HG03095 (cell line): ENCODE data around the gene OR13C5.
"Not testable (repeated sequence)": the region's sequence is repeated elsewhere in the genome, so short reads cannot be mapped to it uniquely, and the experiment has no call there.

Source experiments
- ATAC-seq: cut with Tn5 transposase; IDR thresholded peaks from one replicate; pipeline ENCODE4 v1.9.1; 2021; ENCODE audit warnings: moderate library complexity; ENCODE audit not compliant: unreplicated experiment

Gene OR13C5, protein sequence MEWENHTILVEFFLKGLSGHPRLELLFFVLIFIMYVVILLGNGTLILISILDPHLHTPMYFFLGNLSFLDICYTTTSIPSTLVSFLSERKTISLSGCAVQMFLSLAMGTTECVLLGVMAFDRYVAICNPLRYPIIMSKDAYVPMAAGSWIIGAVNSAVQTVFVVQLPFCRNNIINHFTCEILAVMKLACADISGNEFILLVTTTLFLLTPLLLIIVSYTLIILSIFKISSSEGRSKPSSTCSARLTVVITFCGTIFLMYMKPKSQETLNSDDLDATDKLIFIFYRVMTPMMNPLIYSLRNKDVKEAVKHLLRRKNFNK

DNA sequence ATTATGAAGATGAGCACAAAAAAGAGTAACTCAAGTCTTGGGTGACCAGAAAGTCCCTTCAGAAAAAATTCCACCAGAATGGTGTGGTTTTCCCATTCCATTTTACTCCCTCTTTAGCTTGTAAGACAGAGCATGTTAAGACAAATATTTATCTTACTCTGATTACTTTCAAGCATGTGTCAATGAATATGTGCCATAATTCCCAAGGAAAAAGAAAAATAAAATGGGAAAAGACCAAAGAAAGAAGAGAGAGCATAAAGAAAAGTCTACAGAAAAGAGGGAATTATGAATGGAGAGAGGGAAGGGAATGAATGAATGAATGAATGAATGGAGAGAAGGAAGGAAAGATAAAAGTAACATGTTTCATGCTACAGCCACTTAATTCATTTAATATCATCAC, at the start of gene OR13C5:
TSS of gene OR13C5 (minus strand) at position 101 of the 400 bp plus-strand sequence. CDS start at position 101, 0 bp downstream.
- not testable (repeated sequence) for ATAC-seq

DNA sequence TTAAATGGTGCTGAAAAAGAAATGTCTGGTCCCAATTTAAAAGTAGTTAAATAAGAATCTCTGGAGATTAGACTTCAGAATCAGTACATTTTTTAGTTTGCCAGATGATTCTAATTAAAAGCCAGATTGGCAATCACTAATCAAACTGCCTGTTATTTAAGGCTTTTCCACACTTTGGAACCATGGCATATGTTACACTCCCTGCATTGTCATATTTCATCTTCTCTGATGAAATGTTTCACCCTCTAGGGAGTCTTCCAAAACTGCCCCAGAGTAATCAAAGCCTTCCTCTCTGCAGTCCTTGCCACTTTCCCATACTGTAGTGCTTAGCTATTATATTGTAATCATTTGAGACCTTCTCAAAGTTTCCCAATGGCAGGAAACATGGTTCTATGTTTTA, 36.2 kb upstream of the OR13C5 start:
- ATAC-seq: no peak

DNA sequence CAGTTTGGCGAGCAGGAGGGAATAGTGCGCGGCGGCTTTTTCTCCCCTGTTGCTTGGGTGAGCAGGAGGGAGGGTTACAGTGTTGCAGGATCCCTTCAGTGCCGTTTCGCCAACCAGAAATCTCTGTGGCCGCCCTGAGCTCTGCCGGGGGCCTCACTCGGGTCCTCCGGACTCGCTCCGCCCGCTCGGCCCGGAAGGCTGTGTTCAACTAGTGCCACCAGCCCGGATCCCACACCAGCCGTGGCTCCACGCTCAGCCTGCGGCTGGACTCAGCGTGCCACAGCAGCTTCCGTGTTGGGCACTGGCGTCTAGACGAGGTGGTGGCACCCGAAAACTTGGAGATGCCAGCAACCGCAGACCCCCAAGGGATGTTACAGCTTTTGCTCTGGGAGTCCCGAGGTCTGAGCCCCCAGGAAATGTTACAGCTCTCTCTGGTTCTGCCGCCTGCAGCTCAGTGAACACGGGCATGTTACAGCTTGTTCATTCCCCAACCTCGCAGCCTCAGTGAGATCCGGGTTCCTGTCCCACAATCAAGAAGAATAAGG, 34.8 kb upstream of the OR13C5 start:
- ATAC-seq: no peak

DNA sequence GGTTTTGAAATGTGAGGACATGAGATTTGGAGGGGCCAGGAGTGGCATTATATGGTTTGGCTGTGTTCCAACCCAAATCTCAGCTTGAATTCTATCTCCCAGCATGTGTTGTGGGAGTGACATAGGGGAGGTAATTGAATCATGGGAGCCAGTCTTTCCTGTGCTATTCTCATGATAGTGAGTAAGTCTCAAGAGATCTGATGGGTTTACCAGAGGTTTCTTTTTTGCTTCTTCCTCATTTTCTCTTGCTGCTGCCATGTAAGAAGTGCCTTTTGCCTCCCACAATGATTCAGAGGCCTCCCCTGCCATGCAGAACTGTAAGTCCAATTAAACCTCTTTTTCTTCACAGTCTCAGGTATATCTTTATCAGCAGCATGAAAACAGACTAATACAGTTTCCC, 26.8 kb upstream of the OR13C5 start:
- ATAC-seq: not testable (repeated sequence)

DNA sequence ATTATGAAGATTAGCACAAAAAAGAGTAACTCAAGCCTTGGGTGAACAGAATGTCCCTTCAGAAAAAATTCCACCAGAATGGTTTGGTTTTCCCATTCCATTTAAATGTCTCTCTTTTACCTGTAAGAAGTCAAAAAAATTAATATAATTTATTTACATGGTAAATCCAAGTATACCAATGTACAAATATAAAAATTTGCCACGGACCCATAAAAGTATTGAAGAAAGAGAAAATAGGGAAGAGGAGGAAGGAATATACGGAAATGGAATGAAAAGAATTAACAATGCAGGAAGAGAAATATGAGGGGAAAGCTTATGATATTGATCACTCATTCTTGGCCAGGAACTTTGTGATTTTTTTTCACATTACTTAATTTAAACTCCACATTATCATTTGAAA, 18.9 kb upstream of the OR13C5 start, which contains the start of gene OR13C9:
TSS of gene OR13C9 (minus strand) at position 101 of the 400 bp plus-strand sequence. CDS start at position 101, 0 bp downstream.
- no peak for ATAC-seq

DNA sequence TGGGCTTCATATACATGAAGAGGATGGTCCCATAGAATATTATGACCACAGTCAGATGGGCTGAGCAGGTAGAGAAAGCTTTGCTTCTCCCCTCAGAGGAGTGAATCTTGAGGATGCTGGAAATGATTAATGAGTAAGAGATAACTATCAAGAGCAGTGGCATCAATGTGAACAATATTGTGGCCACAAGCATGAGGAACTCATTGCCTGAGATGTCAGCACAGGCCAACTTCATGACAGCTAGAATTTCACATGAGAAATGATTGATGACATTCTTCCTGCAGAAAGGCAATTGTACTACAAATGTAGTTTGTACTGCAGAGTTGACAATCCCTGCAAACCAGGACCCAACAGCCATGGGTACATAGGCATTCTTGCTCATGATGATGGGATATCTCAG, 18.2 kb upstream of the OR13C5 start:
- ATAC-seq: no peak

DNA sequence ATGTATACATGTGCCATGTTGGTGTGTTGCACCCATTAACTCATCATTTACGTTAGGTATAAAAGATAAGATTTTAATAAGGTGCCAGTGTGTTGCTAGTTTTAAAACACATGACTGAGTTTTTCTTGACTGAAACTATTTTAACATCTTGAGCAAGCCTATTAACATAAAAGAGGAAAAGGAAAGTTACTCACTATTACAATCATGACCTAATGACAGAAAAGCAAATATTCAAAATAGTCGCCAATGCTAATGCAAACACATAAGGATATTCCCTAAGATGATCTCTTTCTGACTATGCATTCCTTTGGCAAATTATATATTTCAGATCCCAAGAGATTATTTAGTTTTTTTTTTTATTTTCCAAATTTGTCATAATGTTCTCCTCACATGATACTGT, 12.0 kb upstream of the OR13C5 start:
- ATAC-seq: no peak

DNA sequence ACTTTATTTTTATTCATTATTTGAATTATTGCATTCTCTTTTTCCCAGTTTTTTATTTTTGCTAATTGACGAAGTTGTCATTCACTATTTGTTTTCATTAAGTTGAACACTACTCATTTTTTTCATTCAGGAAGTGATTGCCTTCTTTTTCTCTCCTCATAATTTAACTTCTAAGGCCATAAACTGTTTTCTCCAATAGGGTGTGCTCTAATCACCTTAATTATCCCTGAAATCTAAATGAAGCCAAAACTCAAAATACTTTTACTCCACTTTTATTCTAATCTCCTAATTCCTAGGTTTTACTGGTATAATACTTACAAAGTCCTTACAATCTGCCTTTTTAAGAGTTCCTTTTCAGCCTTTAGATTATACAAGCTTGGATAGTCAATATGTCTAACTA, 9.1 kb upstream of the OR13C5 start:
- ATAC-seq: no peak

DNA sequence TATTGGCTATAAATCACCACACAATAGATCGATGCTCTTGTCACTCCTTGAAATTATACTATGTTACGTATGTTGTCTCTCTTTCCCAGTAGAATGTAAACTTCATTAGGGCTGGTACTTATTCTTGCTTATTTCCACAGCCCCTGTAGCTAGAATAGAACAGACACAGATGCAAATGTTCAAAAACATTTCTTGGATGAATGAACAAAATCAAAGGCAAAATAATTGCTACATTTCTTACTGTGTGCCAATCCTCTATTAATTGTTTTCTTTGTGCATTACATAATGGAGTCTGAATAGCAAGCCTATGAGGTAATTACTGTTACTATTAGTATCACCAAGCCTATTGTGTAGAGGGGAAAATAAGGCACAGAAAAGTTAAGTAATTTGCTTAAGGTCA, 6.9 kb upstream of the OR13C5 start:
- no peak for ATAC-seq

DNA sequence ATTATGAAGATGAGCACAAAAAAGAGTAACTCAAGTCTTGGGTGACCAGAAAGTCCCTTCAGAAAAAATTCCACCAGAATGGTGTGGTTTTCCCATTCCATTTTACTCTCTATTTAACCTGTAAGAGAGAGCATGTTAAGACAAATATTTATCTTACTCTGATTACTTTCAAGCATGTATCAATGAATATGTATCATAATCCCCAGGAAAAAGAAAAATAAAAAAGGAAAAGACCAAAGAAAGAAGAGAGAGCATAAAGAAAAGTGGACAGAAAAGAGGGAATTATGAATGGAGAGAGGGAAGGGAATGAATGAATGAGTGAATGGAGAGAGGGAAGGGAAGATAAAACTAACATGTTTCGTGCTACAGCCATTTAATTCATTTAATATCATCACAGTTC, 6.3 kb upstream of the OR13C5 start, which contains the start of gene OR13C2:
TSS of gene OR13C2 (minus strand) at position 101 of the 400 bp plus-strand sequence. CDS start at position 101, 0 bp downstream.
- not testable (repeated sequence) for ATAC-seq

DNA sequence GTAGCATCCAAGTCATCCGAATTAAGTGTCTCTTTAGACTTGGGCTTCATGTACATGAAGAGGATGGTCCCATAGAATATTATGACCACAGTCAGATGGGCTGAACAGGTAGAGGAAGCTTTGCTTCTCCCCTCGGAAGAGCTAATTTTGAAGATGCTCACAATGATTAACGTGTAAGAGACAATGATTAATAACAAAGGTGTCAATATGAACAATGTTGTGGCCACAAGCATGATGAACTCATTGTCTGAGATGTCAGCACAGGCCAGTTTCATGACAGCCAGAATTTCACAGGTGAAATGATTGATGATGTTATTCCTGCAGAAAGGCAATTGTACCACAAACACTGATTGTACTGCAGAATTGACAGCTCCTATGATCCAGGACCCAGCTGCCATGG, 5.6 kb upstream of the OR13C5 start:
- ATAC-seq: no peak

DNA sequence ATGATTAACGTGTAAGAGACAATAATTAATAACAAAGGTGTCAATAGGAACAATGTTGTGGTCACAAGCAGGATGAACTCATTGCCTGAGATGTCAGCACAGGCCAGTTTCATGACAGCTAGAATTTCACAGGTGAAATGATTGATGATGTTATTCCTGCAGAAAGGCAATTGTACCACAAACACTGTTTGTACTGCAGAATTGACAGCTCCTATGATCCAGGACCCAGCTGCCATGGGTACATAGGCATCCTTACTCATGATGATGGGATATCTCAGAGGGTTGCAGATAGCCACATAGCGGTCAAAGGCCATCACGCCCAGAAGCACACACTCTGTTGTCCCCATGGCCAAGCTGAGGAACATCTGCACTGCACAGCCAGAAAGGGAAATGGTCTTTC, 464 bp downstream of the OR13C5 start:
- not testable (repeated sequence) for ATAC-seq

DNA sequence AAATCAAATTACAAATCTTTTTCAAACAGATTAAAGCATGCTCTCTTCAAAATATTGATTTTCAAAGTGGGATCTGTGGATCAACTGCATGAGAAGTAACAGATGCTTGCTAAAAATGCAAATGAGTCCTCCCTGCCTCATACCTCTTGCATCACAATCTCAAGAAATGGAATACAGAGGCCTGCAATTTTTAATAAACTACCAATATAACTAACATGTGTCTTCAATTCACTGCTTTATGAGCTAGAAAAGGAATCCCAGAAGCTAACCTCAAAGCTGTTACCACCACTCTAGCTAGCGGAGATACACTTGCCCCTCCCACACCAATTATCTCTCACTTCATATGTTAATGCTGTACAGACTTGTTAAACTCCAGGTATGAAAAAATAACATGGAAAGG, 9.6 kb downstream of the OR13C5 start:
- ATAC-seq: no peak

DNA sequence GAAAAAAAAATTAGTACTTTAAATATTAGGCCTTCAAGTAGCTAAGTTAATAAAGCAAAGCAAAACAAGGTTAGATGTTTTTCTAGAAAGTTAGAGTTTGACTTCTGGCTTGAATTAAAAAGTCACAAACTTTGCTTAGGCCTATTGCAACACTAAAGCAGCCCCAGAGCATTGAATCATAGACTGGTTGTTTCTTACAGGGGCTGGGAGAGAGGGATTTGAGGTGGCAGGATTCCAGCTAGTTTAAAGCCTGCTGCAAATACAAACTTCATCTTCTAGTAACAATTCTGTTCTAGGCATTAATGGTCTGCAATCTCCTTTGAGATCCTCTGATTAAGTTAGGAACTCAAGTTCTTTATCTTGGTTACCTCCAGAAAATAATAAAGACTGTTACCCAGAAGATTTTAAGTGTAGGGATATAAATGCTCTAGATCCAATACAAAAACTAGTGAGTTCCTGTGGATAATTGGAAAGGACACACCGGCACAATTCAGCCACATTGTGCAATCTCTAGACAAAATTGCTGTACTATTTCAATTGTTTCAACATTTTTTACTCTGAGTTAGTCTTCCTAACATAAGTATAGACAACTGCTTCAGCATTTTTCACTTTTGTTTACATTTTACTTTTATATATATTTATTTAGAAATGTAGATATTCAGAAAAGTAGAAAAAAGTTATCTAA, 12.6 kb downstream of the OR13C5 start:
- ATAC-seq: no peak

DNA sequence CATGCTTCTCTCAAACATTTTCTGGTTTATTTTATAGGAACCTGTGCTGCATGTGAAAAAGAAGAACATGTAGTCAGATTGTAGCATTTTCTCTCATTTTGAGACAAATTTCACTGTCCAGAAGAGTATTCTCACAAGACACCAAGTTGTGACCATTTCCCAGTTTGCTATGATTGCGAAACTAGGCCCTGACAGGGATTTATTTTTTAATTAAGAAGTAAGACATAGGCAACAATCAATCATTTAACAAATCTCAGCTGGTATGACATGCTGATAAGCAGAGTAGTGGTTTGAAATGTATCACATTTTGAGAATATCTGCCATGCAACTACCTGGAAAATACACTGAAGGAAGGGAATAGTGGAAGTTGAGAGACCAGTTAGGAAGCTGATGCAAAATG, 18.7 kb downstream of the OR13C5 start:
- no peak for ATAC-seq

DNA sequence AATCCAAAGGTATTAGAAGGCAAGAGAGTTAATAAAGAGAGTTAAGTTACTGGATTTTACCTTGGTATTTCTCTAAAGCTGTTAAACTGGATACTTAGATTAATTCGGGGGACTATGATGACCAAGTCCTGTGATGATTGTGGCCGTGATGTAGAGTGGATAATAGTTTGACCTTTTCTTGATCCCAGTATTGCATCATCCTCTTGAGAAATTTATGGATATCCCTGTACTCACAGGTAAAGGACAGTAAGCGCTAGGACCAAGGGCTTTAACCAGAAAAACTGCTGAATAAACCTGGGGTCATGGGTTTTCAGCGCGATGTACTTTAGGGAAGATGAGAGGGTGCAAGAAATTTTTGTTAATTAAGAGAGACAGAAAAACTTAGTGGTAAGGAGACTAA, 21.9 kb downstream of the OR13C5 start:
- no peak for ATAC-seq

DNA sequence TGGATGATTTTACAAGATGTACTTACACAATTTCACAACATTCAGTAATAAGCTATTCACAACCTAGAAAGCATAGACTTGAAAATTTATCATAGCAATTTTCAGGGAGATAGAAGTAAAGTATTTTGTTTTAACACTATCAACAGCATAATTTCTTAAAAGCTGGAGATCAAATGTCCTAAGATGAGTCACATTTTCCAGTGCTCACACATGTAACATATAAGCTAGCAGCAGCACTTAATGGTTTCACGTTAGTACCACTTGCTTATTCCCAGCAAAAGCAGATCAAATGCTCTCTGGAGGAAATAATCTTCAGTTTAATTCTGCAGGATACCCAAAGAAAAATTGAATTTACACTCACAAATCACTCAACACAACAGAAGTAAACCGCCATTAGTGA, 23.8 kb downstream of the OR13C5 start:
- no peak for ATAC-seq

DNA sequence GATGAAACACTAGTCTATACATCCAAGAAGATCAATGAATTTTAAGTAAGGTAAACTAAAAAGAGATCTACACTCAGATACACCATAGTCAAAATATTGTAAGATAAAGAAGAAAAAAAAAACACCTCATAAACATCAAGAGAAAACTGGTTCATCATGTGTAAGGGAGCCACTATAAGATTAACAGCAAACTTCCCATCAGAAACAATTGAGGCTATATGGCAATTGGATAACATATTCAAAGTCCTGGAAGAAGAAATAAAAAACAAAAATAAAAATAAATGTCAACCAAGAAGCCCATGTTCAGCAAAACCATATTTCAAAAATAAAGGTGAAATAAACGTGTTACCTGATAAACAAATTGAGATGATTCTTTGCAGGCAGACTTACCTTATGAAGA, 26.6 kb downstream of the OR13C5 start:
- no peak for ATAC-seq

DNA sequence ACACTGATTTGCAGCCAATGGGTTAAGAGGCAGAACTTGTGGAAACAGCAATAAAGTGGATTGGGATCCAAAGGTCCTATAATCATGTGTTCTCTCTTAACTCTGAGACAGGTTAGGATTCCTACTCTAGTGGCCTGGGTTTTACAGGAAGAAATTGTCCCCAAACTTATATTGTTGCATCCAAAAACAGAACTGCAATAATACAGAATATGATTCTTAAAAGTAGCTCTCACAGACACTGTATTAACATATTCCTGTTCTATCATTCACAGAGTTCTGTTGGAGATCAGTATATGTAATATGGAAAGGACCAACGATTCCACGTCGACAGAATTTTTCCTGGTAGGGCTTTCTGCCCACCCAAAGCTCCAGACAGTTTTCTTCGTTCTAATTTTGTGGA, 30.3 kb downstream of the OR13C5 start, which contains the start of gene OR13C8:
TSS of gene OR13C8 (plus strand) at position 301 of the 400 bp plus-strand sequence. CDS start at position 301, 0 bp downstream.
- ATAC-seq: no peak

DNA sequence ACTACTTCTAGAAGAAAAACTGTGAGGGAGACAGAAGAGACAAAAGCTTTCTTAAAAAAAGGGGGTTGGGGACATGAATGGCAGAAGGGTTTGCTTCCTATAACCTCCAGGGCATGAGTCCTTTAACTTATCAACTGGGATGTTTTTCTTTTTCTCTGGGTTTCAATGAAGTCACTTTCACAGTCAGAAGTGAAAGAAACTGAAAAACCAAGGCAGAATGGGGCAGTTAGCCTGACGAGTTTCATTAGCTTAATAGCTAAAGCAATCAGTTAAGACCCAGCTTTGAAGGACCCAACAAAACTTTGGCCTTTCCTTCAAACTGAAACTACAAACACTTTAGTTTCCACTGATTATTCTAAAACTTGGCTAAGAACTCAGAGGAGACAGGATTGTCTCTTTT, 34.9 kb downstream of the OR13C5 start:
- ATAC-seq: no peak

DNA sequence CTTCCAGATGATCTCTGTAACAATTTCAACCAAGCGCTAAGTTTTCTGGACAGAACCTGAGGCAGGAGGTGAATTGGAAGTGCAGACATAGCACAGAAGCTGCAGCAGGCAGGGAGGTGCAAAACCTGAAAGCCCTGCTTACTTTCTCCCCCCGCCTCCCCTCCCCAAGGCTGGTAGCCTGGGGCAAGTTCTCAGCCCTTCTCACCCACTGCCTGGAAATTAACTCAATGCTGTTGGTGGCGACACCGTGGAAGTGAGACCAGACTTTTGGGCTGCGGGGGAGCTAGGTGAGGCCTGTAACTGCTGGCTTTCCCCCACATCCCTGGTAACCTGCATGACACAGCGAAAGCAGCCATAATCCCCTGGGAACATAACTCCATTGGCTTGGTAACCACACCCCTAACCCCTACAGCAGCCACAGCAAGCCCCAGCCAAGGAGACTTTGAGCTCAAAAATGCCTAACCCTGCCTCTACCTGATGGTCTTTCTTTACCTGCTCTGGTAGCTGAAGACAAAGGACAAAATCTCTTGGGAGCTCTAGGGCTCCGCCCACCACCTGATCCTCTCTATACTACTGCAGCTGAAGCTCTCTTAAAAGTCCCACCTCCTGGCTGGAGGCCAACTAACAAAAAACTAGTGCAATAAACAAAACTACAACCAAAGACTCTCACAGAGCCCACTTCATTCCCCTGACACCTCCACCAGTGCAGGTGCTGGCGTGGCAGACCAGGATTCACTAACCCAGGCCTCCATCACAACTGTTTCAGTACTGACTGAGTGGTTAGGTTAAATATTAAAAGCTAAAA, 42.2 kb downstream of the OR13C5 start:
- no peak for ATAC-seq
